ENCODE measurements around the gene C19orf81.
A peak's percentile ranks its signal among the peaks of the same experiment; 100 is the strongest.

Gene C19orf81

GRCh38 chr19:50629801-50630200, 19.4 kb upstream of the C19orf81 start:
- DNase-seq, result no peak

DNA sequence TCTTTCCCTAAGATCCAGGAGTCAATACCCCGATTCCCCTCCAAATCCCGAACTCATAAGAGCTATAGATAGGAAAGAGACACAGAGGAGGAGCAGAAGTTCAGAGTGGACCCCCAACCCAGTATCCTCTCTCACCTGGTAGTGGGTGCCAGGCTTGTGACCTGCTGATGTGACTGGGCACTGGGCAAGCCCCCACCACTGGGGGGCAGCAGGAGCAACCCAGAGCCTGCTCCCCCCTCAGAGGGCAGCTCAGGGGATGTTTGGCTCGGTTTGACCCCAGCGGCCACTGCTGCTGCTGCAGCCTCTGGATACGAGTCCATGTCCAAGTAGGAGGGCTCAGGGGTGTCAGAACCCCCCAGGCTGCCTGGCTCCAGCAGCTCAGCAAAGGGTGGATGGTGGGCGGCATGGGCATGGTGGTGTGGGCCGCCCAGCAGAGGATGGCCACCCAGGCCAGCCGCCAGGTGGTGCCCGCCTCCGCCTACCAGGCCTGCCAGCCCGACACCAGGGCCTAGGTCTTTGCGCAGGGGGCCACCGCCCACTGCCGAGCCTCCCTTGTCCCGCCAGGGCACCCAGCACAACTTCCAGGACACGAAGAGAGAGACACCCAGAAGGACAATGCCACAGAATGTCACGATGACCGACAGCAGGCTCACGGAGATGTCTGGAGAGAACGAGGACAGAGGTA, 17.0 kb upstream of the C19orf81 start:
- DNase-seq, result no peak

GRCh38 chr19:50633359-50633758, 15.9 kb upstream of the C19orf81 start:
- no peak for DNase-seq

DNA sequence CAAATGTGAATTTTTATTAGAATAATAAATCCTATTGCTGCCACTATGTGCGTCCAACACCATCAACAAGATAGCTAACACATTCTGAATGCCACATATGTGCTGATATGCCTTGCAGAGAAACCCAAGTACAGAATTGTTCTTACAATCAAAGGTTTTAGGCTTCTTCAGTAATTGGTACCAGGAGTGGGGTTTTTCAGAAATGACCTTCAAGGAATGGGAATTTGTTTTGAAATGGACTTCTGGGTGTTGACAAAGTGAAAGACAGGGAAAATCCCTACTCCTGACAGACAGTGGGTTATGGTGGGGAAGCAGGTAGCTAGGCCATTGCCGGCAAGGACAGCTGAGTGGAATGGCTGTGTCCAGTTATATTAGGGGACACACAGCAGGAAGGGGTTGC, 15.3 kb upstream of the C19orf81 start:
- no peak for DNase-seq

- DNase-seq, result no peak
Observed at GRCh38 chr19:50636317-50637085, 12.7 kb upstream of the C19orf81 start.

- DNase-seq, result no peak
Observed at GRCh38 chr19:50638600-50638999, 10.6 kb upstream of the C19orf81 start.

DNA sequence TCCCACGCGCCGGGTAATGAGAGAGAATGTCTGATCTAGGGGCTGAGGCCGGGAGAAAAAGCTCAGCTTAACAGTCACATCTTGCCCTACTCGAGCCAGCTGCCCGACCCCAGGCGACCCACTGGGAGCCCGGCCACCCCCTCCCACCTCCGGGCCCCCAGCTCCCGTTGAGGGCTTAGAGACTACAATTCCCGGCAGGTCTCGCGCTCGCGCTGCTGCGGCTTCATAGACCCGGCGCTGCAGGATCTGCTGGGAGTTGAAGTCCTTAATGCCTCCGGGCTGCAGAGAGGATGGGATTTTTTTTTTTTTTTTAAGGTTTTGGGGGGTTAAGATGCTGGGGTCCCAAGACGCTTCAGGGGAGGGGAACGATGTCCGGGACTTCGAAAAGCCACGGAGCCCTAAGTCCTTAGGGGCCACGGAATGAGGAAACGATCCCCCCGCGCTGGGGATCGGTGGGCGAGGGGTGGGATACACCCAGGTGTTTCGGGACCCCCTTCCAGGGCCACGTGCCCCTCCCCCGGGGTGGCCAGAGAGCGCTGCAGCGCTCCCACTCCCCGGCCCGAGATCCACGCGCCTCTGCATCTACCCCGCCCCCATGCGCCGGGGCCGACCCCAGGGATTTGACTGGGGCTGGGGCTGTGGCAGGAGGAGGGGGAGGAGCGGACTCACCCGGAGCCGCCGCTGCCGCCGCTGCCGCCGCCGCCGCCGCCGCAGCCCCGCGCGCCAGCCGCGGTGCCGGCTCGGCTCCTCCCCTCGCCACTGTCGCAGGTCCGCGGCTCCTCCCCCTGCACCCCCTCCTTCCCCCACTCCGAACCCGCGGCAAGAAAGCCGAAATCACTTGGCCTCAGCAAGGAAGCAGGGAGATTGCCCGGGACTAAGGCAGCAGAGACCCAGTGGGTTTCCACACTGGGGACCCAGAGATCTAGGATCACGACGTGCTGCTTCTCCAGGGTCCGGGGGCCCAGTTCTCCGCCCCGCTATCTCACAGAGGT, 9.8 kb upstream of the C19orf81 start, which contains the start of gene SYT3:
SYT3 (minus strand) TSS at position 761 of the 992 bp plus-strand sequence. CDS start 2,470 bp downstream, outside the sequence.
- peak; percentile 45 to 65 for DNase-seq

GRCh38 chr19:50640368-50640767, 8.9 kb upstream of the C19orf81 start:
- no peak for DNase-seq

DNA sequence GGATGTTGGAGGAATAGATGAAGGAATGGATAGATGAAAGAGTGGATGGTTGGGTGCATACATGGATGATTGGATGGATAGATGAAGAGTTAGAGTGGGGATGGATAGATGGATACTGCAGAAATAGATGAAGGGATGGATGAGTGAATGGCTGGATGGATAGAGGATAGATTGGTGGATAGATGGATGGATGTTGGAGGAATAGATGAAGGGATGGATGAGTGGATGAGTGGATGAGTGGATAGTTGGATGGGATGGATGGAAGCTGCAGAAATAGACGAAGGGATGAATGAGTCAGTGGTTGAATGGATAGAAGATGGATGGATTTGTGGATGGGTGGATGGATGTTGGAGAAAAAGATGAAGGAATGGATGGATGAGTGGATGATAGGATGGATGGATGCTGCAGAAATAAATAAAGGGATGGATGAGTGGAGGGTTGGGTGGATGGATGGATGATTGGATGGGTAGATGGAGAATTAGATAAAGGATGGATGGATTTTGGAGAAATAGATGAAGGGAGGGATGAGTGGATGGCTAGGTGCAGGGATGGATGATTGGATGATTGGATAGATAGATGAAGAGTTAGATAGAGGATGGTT, 4.8 kb upstream of the C19orf81 start:
- DNase-seq, result no peak

- DNase-seq, result no peak
Observed at GRCh38 chr19:50645107-50645506, 4.1 kb upstream of the C19orf81 start.

DNA sequence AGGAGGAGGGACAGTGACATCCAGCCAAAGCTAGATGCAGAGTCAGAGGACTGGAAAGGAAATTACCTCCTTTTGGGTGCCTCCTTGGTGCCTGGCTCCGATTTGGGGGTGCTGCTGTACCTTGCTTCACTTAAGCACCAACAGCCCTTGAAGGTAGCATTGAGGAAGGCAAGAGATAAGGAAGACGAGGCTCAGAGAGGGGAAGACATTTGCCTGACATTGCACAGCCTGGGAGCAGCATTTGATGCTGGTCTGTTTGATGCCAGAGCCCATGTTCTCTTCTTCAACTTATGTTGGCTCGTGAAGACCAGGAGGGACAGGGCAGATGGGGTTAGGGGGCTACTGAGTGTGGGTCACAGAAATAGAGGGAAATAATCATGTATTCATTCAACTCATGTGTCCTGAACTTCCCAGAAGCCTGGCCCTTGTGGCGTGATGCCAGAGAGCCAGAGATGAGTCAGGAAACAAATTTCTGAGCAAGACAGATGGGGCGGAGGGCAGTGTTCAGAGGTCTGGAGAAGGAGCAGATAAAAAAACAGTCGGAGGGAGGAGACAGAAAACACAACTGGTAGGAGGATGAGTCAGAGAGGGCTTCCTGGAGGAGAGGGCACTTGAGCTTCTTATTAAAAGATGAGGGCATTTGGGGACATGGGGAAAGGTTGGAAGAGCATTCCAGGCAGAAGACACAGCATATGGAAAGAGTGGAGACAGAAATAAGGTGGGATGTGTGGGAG, 3.0 kb upstream of the C19orf81 start:
- DNase-seq, result no peak

DNA sequence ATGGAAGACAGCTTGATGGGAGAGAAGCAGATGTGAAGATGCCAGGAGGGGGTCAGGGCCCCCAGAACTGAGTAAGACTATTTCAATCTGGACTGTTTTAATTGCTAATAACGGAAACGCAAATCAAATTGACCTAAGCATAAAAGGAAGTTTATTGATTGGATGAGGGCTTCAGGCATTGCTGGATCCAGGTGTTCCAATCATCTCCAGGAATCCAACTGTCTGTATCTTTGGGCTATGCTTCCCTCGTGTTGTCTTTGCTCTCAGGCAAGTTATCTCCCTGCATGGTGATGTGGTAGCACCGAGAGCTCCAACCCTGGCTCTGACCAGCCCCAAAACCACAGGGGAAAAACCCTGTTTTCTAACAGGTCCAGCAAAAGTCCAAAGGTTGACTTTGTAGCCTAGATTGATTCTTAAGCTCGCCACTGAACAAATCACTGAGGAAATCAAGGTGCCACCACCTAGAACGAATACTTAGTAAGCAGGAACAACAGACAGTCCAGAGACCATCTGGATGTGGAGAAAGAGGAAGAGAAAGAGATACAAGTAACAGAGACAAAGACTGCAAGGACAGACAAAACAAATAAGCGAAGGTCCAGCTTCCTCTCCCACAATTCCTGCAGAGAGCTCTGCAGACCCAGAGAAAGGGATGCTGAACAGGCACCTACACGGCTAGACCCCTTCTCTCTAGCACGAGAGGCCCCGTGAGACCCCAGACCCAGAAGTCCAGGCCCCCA, 1.2 kb upstream of the C19orf81 start:
- DNase-seq, result no peak

- no peak for DNase-seq
Observed at GRCh38 chr19:50648659-50649058, 586 bp upstream of the C19orf81 start.

- no peak for DNase-seq
Observed at GRCh38 chr19:50651174-50651573, 1.9 kb downstream of the C19orf81 start.

DNA sequence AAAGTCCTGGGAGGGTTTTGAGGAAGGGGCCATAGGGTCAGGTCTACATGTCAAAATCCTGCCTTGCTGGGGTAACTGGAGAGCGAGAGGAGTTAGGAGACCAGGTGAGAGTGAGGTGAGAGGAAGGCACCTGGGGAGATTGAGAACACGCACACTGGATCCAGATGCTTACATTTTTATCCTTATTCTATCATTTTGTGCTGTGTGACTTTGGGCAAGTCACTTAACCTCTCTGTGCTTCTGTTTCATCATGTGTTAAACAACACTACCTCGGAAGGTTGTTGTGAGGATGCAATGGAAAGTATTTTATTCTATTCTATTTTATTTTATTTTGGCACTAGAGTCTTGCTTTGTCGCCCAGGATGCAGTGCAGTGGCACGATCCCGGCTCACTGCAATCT, 3.5 kb downstream of the C19orf81 start:
- no peak for DNase-seq

GRCh38 chr19:50654882-50655281, 5.6 kb downstream of the C19orf81 start:
- no peak for DNase-seq

DNA sequence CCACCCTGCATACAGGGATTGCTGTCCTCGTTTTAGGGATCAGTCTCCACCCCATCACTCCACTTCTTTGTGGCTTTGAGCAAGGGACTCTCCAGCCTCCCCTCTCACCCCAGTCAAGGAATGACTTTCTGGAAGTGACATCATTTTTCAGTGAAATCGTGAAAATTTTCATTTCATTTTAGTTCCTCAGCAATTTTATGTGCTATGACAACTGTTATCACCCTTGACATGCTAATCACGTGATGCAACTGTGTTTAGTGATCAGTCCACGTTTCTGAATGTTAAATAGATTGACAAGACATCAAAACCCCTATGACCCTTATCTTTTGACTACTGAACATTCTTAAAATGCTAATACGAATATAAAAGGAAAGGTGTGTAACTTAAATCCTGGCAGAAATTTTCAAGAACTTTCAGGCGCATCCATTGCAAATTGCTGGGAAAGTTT, 8.0 kb downstream of the C19orf81 start:
- no peak for DNase-seq

DNA sequence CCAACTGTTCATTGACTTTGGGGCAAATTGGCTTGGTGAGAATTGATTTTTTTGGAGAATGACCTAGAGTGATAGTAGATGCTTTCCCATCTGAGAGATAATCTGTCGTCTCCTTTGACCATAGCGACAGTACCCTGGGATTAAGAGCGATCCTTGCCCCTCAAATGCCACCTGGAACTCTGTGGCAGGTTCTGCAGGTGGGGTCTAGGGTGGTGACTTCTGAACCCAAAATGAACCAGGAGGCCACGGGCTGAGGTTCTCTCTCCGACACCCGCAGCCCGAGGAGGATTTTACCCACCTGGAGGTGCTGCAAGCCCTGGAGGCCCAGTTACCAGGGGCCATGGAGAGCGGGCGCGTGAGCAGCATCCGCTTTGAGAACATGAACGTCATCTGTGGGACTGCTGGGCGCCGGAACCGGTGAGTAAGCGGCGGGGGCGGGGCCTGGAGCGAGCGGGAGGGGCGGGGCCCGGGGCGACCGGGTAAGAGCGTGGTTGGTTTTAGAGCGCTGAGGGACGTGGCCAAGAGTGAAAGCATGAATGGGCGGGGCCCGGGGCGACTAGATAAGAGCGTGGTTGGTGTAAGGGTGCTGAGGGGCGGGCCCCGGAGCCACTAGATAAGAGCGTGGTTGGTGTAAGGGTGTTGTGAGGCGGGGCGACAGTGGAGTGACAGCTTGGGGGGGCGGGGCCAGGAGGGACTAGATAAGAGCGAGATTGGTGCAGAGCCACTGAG, 8.6 kb downstream of the C19orf81 start:
- peak; percentile 98 for DNase-seq

- peak; percentile 65 to 79 for DNase-seq
Observed at GRCh38 chr19:50658441-50659317, 9.4 kb downstream of the C19orf81 start.
